SKM-1 (cell line): ENCODE measurements around the gene RRP15.

Experiments used
- DNase-seq: peaks from one replicate; lab custom pipeline; 2025; ENCODE audit not compliant: unreplicated experiment; lab: John Stamatoyannopoulos, UW

The RRP15 gene

DNA sequence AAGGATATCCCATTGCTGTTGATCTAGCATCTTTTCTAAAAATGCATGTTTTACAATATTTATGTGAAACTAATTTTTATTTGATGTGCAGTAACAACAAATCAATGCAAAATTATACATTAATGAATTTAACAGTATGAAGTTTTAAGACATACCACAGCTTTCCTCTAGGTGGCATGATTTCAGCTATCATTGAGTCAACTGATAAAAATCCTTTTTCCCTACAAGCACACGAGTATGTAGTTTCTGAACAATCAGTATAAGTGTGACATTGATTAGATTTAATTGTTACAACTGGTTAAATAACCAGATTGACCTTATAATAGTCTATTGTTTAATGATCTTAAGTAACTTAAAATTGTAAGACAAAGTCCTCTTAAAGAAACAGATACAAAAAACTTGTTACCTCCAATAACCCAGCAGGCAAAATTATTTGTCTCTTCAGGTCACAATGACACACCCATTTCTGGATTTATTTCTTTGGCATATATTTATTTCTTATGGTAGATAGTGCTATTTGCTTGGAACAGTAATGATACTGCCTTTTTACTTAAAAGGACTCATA lies 54.3 kb downstream of the RRP15 start:
- peak; percentile 25 for DNase-seq

GRCh38 chr1:218341325-218341724 lies 56.2 kb downstream of the RRP15 start:
- no peak for DNase-seq

DNA sequence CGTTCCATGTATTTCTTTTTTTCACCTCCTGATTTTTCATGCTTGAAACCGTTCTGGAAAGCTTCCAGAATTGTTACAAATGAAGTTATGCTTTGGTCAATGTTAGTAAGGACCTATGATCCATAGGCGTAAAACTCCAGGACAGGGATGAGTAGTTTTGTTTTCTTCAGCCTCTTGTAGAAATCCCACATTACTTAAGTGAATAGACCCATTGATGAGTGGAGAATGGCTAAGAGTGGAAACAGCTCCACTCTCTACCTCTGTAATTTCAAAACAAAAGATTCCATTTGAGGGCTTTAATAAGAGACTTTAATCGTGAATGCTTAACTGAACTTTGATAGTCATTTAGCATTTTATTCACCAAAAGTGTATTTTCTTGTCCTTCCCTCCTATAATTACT lies 57.0 kb downstream of the RRP15 start:
- DNase-seq: no peak

- peak; percentile 67 for DNase-seq
Measured at GRCh38 chr1:218344814-218345672, 60.0 kb downstream of the RRP15 start, which contains the start of gene TGFB2. Gene TGFB2 (plus strand): TSS chr1:218345336. CDS start chr1:218346702, 1,366 bp downstream.

DNA sequence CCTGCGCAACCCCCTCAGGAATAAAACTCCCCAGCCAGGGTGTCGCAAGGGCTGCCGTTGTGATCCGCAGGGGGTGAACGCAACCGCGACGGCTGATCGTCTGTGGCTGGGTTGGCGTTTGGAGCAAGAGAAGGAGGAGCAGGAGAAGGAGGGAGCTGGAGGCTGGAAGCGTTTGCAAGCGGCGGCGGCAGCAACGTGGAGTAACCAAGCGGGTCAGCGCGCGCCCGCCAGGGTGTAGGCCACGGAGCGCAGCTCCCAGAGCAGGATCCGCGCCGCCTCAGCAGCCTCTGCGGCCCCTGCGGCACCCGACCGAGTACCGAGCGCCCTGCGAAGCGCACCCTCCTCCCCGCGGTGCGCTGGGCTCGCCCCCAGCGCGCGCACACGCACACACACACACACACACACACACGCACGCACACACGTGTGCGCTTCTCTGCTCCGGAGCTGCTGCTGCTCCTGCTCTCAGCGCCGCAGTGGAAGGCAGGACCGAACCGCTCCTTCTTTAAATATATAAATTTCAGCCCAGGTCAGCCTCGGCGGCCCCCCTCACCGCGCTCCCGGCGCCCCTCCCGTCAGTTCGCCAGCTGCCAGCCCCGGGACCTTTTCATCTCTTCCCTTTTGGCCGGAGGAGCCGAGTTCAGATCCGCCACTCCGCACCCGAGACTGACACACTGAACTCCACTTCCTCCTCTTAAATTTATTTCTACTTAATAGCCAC lies 60.7 kb downstream of the RRP15 start:
- DNase-seq: peak; percentile 63

GRCh38 chr1:218346391-218347204 lies 61.5 kb downstream of the RRP15 start:
- no peak for DNase-seq

DNA sequence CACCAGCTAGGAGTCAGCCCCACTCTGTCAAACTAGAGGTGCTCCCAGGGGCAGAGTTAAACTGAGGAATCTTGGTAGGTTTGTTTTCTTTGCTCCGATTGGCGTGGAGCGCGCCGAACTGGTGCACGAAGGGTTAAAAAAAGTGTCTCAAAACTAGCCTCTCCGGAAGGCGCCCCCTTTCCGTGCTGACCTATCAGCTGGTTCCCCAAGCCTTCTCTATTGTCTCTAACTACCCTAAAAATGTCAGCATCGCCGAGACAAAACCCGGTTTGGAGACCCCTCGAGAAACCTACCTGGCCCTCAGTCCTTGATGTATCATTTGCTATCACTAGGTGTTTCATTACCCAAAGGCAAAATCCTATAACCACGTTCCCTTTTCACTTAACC lies 62.2 kb downstream of the RRP15 start:
- DNase-seq: no peak

- no peak for DNase-seq
Measured at GRCh38 chr1:218347723-218348627, 62.9 kb downstream of the RRP15 start.

- no peak for DNase-seq
Measured at GRCh38 chr1:218348628-218349071, 63.6 kb downstream of the RRP15 start.

DNA sequence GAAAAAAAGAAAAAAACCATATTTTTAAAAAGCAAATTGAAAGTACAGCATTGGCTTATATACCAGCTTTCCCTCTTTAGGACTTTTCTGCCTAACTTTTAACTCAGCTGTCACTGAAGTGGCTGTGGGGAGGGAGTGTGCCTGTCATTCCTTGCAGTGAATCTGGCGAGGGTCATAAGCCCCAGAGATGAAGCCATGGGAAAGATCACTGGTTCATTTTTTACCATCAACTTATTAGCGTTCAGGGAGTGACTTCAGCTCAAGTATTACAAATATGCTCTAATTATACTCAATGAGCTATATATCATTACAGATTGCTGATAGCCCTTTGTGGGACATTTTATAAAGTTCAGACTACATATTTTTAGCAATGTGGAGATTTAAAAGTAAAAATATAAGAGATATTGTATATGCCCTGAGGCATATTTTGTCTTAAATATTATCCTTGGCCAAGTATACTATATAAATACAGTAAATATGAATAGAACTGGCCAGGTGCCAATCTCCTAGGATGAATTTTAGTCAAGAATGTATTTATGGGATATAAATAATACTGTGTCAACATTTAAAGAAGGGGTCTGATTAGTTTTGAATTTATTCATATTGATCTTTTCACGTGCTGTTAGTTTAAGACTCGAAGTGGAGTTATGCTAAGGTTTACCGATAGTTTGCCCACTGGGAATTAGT lies 64.4 kb downstream of the RRP15 start:
- DNase-seq: no peak

GRCh38 chr1:218350035-218350525 lies 65.0 kb downstream of the RRP15 start:
- no peak for DNase-seq

- DNase-seq: no peak
Measured at GRCh38 chr1:218350801-218351266, 65.7 kb downstream of the RRP15 start.

DNA sequence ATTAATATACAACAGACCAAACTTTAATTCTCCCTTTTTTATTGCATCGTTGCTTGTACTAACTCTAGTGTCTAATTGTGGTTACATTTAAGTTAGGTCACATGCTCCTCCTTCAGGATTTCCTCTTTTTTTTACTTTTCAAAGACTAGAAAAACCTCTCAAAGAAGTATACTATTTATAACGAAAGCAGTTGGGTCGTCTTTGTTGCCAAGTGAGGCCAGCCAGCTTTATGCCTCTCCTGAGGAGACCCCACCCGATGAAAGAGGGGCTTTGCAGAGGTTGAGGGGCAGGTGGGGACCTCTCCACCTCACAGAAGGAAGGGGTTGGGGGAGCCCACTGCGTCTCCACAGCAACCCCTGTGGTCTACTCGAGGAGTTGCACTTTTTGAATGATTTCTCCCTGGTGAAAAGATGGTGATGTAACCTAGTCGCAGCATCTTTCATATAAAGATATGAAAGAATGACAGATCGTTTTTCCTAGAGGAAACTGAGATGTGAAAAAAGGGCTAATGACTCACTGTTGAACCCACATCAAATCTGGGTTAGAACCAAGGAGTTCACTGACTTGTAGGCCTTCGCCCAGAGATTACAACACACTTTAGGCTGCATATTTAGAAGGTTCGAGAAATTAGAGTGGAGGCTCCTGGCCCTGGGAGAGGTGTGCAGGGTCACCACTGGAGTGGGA lies 66.4 kb downstream of the RRP15 start:
- DNase-seq: peak; percentile 88

DNA sequence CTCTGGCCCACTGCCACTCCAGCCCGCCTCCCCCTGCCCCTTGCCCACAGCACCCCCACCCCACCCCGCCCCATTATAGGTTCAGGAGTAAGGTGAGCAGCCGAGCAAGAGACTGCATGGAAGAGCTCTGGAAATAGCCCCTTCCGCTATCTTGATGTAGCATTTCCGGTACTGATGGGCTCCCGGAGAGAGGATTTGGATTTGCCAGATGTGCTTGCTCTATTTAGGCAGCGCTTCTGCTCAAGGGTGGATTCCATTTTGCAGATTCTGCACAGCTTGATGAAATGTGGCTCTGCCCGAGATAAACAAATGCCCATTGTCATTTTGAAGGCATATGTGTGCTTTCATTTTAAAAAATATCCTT lies 67.0 kb downstream of the RRP15 start:
- DNase-seq: no peak

DNA sequence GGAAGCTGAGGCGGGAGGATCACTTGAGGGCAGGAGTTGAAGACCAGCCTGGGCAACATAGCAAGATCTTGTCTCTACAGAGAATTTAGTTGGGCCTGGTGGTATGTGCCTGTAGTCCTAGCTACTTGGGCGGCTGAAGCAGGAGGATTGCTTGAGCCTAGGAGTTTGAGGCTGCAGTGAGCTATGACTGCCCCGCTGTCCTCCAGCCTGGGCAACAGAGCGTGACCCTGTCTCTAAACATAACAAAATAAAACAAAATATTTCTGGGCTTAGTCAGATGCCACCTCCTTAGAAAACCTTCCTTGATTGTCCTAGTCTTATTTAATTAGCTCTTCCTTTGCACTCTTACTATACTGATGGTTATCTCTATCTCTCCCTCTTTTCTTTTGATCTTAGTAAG lies 68.6 kb downstream of the RRP15 start:
- DNase-seq: no peak

DNA sequence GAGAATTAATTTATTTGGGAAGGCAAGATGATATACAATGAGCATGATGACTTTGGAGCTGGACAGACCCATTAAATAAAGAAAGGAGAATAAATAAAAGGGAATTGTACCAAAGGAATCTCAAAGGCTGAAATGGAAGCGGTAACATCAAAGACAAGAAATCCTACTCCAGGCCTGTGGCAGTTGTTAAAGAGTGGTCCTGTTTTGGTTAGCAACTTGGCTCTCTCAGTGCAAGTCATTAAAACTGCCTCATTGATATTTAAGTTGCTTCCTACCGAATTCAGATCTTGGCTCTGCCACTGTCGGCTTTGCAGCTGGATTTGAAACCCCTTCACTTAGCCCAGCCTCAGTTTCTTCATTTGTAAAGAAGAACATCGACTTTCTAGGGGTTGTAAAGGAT lies 70.2 kb downstream of the RRP15 start:
- DNase-seq: no peak

DNA sequence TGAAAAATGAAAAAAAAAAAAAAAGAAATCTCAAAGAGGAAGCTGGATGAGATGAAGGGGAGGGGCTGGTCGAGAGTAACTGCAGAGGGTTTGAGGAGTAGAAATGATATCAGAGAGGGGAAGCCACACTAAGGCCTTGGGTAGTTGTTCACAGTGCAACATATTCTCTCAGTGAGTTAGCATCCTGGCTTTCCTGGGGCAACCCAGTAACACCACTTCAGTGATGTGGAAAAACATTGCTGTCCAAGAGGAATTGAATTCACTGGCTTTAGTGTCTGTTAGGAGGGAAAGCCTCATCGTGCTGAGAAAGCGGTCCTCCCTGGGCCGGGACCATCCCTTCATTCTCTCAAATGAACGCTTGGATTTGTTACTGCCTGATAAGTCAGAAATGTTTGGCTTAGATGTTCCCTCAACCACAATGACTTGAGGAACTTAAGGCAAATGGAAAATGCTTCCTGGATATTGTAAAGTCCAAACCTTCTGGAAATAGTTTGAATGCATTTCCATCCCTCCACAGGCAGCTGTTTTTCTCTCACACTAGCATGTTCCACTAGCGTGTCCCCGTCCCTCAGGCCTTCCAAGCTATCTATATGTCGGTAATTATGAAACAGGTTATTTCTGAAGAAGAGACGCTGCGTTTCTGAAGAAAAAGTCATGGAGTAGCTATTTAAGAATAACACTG lies 72.3 kb downstream of the RRP15 start:
- DNase-seq: peak; percentile 29

DNA sequence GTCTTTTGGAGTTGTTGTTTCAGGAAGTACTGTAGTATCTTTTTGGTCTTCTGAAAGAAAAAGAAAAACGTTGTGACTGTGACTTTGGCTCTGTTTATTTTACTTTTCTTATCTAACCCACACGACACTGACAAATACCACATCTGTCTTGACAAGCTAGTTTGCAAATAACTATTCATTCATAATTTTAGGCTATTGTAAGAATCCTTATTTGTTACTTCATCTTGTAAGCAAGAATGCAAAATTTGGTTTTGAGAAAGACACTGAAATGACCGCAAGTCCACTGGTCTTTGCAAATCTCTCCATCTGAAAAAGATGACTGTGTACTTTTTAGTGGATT lies 72.8 kb downstream of the RRP15 start:
- DNase-seq: no peak
